Ramos (cell line): ENCODE data around the gene HOOK2.
"Not testable (repeated sequence)": the region's sequence is repeated elsewhere in the genome, so short reads cannot be mapped to it uniquely, and the experiment has no call there.

ENCODE experiments used
- in situ Hi-C: fragments of 300-500 bp; cut with MboI; formaldehyde crosslinking; loops from one replicate; pipeline ENCODE4 v1.14.3; 2022; ENCODE audit warnings: low sequenced_read_pairs; ENCODE audit not compliant: unreplicated experiment

Gene HOOK2

GRCh38 chr19:12723381-12723640 lies 52.0 kb downstream of the HOOK2 start:
- in situ Hi-C loops = no loop called here

GRCh38 chr19:12722566-12723380 lies 52.6 kb downstream of the HOOK2 start:
- in situ Hi-C loops = no loop called here

- in situ Hi-C loops = no loop called here
Observed at GRCh38 chr19:12721656-12722565, 53.4 kb downstream of the HOOK2 start.

- in situ Hi-C loops = no loop called here
Observed at GRCh38 chr19:12720851-12721655, 54.3 kb downstream of the HOOK2 start.

GRCh38 chr19:12720296-12720695 lies 55.1 kb downstream of the HOOK2 start:
- in situ Hi-C loops = no loop called here

- in situ Hi-C loops = no loop called here
Observed at GRCh38 chr19:12715929-12716328, 59.4 kb downstream of the HOOK2 start.

GRCh38 chr19:12715102-12715501 lies 60.2 kb downstream of the HOOK2 start:
- in situ Hi-C loops = no loop called here

- in situ Hi-C loops = not testable (repeated sequence)
Observed at GRCh38 chr19:12713304-12713703, 62.0 kb downstream of the HOOK2 start.
